SK-N-SH treated with all-trans-retinoic acid at 6 μM for 48 hours (cell line): ENCODE results near the gene ZDHHC20.

ENCODE experiments used
- ATAC-seq: fragments of 200-7000 bp; cut with Tn5 transposase; 3 replicates; pipeline ENCODE4 v1.9.1; 2020; ENCODE audit warnings: mild to moderate bottlenecking, moderate library complexity
- ARNTL ChIP-seq: fragments of 450-650 bp; formaldehyde crosslinking; IDR thresholded peaks from 2 replicates; pipeline ENCODE4 v1.5.0; 2020; ENCODE audit warnings: low read depth, mild to moderate bottlenecking, moderate library complexity, borderline replicate concordance
- BACH2 ChIP-seq: fragments of 250-450 bp; sonication (Bioruptor Pico); IDR thresholded peaks from 2 replicates; pipeline ENCODE4 v1.9.0; 2021; ENCODE audit warnings: mild to moderate bottlenecking, borderline replicate concordance
- ESRRG ChIP-seq: fragments of 250-450 bp; sonication (Bioruptor Pico); IDR thresholded peaks from 2 replicates; pipeline ENCODE4 v1.6.1; 2021; ENCODE audit warnings: mild to moderate bottlenecking
- GLIS3 ChIP-seq: fragments of 250-450 bp; sonication (Bioruptor Pico); IDR thresholded peaks from 2 replicates; pipeline ENCODE4 v1.5.0; 2020; ENCODE audit warnings: mild to moderate bottlenecking, moderate library complexity
- ISL1 ChIP-seq: fragments of 250-450 bp; sonication (Bioruptor Pico); IDR thresholded peaks from 2 replicates; pipeline ENCODE4 v2.1.2; 2022; ENCODE audit warnings: mild to moderate bottlenecking, moderate library complexity
- PPARA ChIP-seq: fragments of 250-450 bp; sonication (Bioruptor Pico); IDR thresholded peaks from 2 replicates; pipeline ENCODE4 v1.5.0; 2020; ENCODE audit warnings: mild to moderate bottlenecking, borderline replicate concordance
- RARB ChIP-seq: fragments of 250-450 bp; sonication (Bioruptor Pico); IDR thresholded peaks from 2 replicates; pipeline ENCODE4 v1.8.0; 2021; ENCODE audit warnings: mild to moderate bottlenecking, moderate library complexity
- SNAI2 ChIP-seq: fragments of 250-450 bp; sonication (Bioruptor Pico); IDR thresholded peaks from 2 replicates; pipeline ENCODE4 v1.5.0; 2020; ENCODE audit warnings: mild to moderate bottlenecking, moderate library complexity
- TCF4 ChIP-seq: fragments of 250-450 bp; sonication (Bioruptor Pico); IDR thresholded peaks from 2 replicates; pipeline ENCODE4 v1.8.0; 2021; ENCODE audit warnings: mild to moderate bottlenecking, moderate library complexity, borderline replicate concordance
- TOX ChIP-seq: fragments of 250-450 bp; sonication (Bioruptor Pico); IDR thresholded peaks from 2 replicates; pipeline ENCODE4 v1.8.0; 2021; ENCODE audit warnings: mild to moderate bottlenecking, moderate library complexity, borderline replicate concordance
- ZFP30 ChIP-seq: fragments of 450-650 bp; formaldehyde crosslinking; IDR thresholded peaks from 2 replicates; pipeline ENCODE4 v1.5.0; 2022; ENCODE audit warnings: mild to moderate bottlenecking, moderate library complexity
- ZNF565 ChIP-seq: fragments of 450-650 bp; formaldehyde crosslinking; conservative IDR thresholded peaks from 2 replicates; pipeline ENCODE4 v1.5.0; 2020; ENCODE audit warnings: low read depth, mild to moderate bottlenecking, moderate library complexity
- ZNF70 ChIP-seq: fragments of 450-650 bp; formaldehyde crosslinking; IDR thresholded peaks from 2 replicates; pipeline ENCODE4 v1.5.0; 2020; ENCODE audit warnings: mild to moderate bottlenecking, moderate library complexity
- ZNF8 ChIP-seq: fragments of 450-650 bp; formaldehyde crosslinking; IDR thresholded peaks from 2 replicates; pipeline ENCODE4 v1.5.0; 2020; ENCODE audit warnings: mild to moderate bottlenecking, moderate library complexity
- TF ChIP-seq, protein P1 (sequence below): fragments of 250-450 bp; sonication (Bioruptor Pico); IDR thresholded peaks from 2 replicates; pipeline ENCODE4 v1.5.0; 2020; ENCODE audit warnings: mild to moderate bottlenecking, moderate library complexity
- TF ChIP-seq, protein P2 (sequence below): fragments of 250-450 bp; sonication (Bioruptor Pico); IDR thresholded peaks from 2 replicates; pipeline ENCODE4 v1.5.1; 2021; ENCODE audit warnings: mild to moderate bottlenecking, moderate library complexity
- TF ChIP-seq, protein P3 (sequence below): fragments of 250-450 bp; sonication (Bioruptor Pico); IDR thresholded peaks from 2 replicates; pipeline ENCODE4 v1.8.0; 2021; ENCODE audit warnings: low read depth, mild to moderate bottlenecking, moderate library complexity, borderline replicate concordance
- TF ChIP-seq, protein P4 (sequence below): fragments of 250-450 bp; sonication (Bioruptor Pico); IDR thresholded peaks from 2 replicates; pipeline ENCODE4 v1.8.0; 2020; ENCODE audit warnings: mild to moderate bottlenecking, moderate library complexity, borderline replicate concordance

Gene ZDHHC20

DNA sequence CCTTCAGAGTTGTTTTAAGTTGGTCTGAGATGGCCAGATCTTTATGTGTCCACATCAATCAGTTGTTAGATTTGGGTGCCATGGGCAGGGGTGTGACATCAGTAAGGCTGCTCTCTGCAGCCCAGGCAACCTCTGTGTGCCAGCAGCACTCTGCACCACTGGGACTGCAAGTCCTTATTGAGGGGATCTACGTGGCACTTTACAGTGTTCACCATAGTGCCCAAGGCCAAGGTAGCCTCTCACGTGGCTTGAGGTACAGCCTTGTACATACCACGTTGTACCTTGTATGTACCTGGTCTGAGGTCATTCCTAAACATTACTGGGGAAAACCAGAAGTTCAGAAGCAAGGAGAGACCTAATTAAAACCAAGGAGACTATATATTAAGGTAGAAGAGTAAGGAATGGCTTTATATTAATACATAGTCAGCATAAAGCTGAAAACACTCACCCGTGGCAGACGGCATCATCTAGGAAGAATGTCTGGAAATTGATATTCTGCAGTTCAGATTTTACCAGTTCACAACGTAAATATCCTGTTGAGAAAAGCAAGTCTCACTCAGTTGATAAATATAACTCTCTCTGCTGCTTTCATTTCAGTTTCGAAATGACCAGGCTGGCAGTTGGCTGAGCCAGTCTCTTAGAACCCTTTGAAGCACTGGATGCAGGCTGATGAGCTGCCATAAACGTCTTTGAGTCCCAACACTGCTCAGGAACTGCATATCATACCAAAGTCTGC lies 128.8 kb downstream of the ZDHHC20 start:
- TF ChIP-seq TOX (no peak), ZNF70 (no peak), ISL1 (CRISPR knock-in tag) (no peak), ZNF8 (CRISPR knock-in tag) (no peak), GLIS3 (CRISPR knock-in tag) (no peak)
- ATAC-seq: no peak

DNA sequence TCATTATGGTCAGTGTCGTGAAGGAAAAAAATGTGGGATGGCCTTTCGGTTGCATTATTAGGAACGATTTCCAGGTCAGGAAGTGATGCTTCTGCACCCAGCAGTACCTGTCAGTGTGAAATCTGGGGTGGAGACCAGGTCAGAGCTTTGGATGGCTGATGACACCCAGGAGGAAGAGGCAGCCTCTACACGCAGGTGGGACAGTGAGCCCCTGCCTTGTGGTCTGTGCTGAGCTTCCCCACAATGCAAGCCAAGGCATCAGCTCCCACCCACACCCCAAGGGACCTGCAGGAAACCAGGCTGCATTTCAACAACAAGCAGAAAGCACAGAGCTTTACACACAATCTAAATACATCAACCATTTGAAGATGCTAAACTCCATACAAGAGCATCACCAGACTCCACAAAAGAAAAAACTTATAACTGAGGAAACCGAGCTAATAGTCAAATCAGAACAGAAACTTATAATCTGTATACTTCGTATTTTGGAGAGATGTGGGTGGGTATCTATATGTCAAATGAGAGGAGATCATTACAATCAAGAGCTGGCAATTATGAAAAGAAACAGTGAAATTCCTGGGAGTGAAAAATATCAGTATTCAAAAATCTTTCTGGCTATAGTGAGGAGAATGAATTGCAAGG lies 130.1 kb downstream of the ZDHHC20 start:
- ATAC-seq: no peak
- TF ChIP-seq, protein P1, sequence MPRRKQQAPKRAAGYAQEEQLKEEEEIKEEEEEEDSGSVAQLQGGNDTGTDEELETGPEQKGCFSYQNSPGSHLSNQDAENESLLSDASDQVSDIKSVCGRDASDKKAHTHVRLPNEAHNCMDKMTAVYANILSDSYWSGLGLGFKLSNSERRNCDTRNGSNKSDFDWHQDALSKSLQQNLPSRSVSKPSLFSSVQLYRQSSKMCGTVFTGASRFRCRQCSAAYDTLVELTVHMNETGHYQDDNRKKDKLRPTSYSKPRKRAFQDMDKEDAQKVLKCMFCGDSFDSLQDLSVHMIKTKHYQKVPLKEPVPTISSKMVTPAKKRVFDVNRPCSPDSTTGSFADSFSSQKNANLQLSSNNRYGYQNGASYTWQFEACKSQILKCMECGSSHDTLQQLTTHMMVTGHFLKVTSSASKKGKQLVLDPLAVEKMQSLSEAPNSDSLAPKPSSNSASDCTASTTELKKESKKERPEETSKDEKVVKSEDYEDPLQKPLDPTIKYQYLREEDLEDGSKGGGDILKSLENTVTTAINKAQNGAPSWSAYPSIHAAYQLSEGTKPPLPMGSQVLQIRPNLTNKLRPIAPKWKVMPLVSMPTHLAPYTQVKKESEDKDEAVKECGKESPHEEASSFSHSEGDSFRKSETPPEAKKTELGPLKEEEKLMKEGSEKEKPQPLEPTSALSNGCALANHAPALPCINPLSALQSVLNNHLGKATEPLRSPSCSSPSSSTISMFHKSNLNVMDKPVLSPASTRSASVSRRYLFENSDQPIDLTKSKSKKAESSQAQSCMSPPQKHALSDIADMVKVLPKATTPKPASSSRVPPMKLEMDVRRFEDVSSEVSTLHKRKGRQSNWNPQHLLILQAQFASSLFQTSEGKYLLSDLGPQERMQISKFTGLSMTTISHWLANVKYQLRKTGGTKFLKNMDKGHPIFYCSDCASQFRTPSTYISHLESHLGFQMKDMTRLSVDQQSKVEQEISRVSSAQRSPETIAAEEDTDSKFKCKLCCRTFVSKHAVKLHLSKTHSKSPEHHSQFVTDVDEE (CRISPR knock-in tag): no peak
- TF ChIP-seq ESRRG (no peak), ZNF565 (no peak)

DNA sequence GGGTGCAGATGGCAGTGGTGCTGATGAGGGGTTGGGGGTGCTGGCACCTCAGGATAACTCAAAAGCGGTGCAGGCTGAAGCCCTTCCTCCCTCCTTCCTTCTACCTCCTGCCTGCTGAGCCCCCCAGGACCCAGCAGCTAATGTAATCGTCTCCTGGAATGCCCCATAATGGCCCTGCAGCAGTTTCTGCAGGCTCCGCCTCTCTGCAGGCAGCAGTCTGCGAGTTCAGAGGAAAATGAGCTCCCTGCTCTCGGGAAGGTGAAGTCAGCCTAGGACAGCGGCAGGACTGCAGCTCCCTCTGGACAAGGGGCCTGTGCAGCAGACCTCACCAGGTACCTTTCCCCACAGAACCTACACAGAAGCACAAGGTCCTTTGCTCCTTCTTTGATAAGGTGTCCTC lies 130.9 kb downstream of the ZDHHC20 start:
- no peak for TF ChIP-seq ARNTL (CRISPR knock-in tag)
- no peak for ATAC-seq

DNA sequence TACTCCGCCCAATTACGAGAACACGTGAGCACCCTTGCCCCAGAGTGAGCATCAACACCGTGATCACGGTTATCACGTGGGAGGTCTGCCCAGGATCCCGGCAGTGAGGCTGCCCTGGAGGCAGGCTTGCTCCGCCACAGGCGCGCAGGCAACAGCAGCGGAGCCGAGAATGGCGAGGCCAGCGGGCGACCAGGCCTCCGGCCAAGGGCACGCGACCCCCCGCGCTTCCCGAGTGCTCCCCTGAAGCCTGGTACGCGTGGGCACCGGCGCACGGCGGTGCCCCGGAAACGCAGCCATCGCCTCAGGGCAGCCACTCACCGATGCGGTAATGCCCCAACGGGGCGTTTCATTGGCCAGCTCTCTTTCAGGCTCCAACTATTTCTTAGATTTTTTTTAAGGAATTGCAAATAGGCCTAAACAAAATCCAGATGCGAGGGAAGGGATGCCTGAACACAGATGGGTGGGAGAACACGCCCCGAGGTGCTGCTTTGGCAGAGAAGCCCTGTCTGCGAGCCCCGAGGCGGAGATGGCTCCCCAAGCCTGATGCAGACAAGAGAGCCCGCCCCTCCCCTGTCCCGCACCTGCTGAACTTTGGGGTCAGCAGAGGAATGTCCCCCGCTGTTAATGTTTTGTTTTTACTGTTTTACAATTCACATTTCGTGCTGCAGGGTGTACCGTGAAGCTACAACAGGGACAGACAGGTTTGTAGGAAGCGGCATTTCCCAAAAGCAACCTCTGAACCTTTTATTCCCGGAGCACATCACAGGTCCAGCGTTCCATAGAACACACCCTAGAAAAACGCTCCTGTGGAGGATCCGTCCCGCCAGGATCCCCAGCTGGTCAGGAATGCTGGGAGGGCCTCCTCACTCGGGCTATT lies 132.7 kb downstream of the ZDHHC20 start:
- TF ChIP-seq, protein P1 (CRISPR knock-in tag): no peak
- TF ChIP-seq TCF4 (CRISPR knock-in tag) (no peak), TOX (no peak), RARB (CRISPR knock-in tag) (no peak), BACH2 (CRISPR knock-in tag) (no peak), ARNTL (CRISPR knock-in tag) (no peak), PPARA (no peak), SNAI2 (CRISPR knock-in tag) (no peak), ZNF70 (no peak), ZFP30 (CRISPR knock-in tag) (no peak)
- TF ChIP-seq, protein P2, sequence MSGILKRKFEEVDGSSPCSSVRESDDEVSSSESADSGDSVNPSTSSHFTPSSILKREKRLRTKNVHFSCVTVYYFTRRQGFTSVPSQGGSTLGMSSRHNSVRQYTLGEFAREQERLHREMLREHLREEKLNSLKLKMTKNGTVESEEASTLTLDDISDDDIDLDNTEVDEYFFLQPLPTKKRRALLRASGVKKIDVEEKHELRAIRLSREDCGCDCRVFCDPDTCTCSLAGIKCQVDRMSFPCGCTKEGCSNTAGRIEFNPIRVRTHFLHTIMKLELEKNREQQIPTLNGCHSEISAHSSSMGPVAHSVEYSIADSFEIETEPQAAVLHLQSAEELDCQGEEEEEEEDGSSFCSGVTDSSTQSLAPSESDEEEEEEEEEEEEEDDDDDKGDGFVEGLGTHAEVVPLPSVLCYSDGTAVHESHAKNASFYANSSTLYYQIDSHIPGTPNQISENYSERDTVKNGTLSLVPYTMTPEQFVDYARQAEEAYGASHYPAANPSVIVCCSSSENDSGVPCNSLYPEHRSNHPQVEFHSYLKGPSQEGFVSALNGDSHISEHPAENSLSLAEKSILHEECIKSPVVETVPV: no peak
- TF ChIP-seq, protein P3, sequence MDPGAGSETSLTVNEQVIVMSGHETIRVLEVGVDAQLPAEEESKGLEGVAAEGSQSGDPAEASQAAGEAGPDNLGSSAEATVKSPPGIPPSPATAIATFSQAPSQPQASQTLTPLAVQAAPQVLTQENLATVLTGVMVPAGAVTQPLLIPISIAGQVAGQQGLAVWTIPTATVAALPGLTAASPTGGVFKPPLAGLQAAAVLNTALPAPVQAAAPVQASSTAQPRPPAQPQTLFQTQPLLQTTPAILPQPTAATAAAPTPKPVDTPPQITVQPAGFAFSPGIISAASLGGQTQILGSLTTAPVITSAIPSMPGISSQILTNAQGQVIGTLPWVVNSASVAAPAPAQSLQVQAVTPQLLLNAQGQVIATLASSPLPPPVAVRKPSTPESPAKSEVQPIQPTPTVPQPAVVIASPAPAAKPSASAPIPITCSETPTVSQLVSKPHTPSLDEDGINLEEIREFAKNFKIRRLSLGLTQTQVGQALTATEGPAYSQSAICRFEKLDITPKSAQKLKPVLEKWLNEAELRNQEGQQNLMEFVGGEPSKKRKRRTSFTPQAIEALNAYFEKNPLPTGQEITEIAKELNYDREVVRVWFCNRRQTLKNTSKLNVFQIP (CRISPR knock-in tag): no peak
- TF ChIP-seq, protein P4, sequence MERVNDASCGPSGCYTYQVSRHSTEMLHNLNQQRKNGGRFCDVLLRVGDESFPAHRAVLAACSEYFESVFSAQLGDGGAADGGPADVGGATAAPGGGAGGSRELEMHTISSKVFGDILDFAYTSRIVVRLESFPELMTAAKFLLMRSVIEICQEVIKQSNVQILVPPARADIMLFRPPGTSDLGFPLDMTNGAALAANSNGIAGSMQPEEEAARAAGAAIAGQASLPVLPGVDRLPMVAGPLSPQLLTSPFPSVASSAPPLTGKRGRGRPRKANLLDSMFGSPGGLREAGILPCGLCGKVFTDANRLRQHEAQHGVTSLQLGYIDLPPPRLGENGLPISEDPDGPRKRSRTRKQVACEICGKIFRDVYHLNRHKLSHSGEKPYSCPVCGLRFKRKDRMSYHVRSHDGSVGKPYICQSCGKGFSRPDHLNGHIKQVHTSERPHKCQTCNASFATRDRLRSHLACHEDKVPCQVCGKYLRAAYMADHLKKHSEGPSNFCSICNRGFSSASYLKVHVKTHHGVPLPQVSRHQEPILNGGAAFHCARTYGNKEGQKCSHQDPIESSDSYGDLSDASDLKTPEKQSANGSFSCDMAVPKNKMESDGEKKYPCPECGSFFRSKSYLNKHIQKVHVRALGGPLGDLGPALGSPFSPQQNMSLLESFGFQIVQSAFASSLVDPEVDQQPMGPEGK: no peak
- peak; percentile 81 for ATAC-seq
